Activated T-helper 2 cell treated with anti-CD3 and anti-CD28 coated beads, Interferon-gamma antibody, Interleukin-2, Interleukin-4, amounts not matched to agents 10 μg/mL and 5 μg/mL and 100 μg/mL, durations not matched to agents 14 hours and 24 hours and 36 hours (primary cell): ENCODE data around the gene INPP4B. TPM values are rescaled to one million over a fixed set of nuclear protein-coding genes. Genes with fewer than 3 reads are reported as not detected.

Experiments used
- DNase-seq: peaks from one replicate; pipeline ENCODE4 v3.0.0; 2021; ENCODE audit warnings: low spot score
- H3K27ac Mint-ChIP-seq: one replicate; pipeline ENCODE4 v1.8.0; 2021; ENCODE audit warnings: mixed read lengths
- H3K27me3 Mint-ChIP-seq: one replicate; pipeline ENCODE4 v1.8.0; 2021; ENCODE audit warnings: low read depth, mixed read lengths
- H3K36me3 Mint-ChIP-seq: one replicate; pipeline ENCODE4 v1.8.0; 2021; ENCODE audit warnings: low read depth, mixed read lengths
- H3K4me1 Mint-ChIP-seq: one replicate; pipeline ENCODE4 v1.8.0; 2021; ENCODE audit warnings: low read depth, mixed read lengths
- H3K4me3 Mint-ChIP-seq: one replicate; pipeline ENCODE4 v1.8.0; 2021; ENCODE audit warnings: low read depth, mild to moderate bottlenecking, moderate library complexity, mixed read lengths
- H3K9me3 Mint-ChIP-seq: one replicate; pipeline ENCODE4 v1.8.0; 2021; ENCODE audit warnings: mixed read lengths
- intact Hi-C: fragments of 100-400 bp; cut with micrococcal nuclease; formaldehyde crosslinking; loops from one replicate; pipeline ENCODE4 v1.15.1; 2023
- total RNA-seq: library from RNA; stranded (reverse); gene quantifications from 2 replicates; pipeline ENCODE4 v1.2.3, GENCODE V29; 2022

INPP4B gene
- total RNA-seq, 1 donor from 2014 or later, result 64.8 TPM

DNA sequence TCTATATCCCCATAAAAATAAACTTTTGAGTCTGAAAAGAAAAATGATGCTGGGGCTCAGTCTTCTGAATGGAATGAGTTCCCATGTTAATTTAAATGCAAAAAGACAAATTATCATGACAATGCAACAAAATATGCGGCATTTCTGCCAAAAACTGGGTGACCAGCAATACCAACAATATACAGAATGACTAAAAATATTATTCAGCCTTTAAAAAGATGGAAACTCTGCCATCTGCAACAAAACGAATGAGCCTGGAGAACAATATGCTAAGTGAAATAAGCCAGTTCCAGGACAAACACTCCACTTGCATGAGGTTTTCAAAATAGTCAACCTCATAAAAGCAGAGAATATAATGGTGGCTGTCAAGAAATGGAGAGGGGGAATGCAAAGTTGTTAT is 651.2 kb downstream of the INPP4B start:
- no peak for DNase-seq
- Mint-ChIP-seq H3K36me3 (peaks cover 46% of the 10 kb centered on the region), H3K4me1 (peaks cover 4% of the 10 kb centered on the region), H3K27me3 (no peaks in the 10 kb centered on the region), H3K27ac (no peak overlapping the region), H3K4me3 (no peak overlapping the region), H3K9me3 (no peaks in the 10 kb centered on the region)
- intact Hi-C loops, result no loop called here

DNA sequence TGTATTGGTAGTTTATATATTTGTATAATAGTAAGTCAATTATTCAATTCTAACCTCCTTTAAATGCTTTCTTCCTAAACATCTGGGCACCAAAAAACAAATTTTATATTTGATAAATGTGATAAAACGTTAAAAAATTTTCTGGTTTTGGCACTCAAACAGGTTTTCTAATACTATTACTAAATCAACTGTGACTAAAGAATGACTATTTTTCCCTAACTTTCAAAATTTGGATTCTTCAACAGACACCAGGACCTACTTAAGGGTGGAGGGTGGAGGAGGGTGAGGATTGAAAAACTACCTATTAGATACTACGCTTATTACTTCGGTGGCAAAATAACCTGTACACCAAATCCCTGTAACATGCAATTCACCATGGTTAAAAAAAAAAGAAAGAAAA is 654.2 kb downstream of the INPP4B start:
- H3K4me3 Mint-ChIP-seq, result no peak overlapping the region
- H3K27ac Mint-ChIP-seq, result no peak overlapping the region
- DNase-seq, result no peak
- no peaks in the 10 kb centered on the region for H3K9me3 Mint-ChIP-seq
- H3K27me3 Mint-ChIP-seq, result no peaks in the 10 kb centered on the region
- intact Hi-C loops, result no loop called here
- peaks cover 39% of the 10 kb centered on the region for H3K36me3 Mint-ChIP-seq
- H3K4me1 Mint-ChIP-seq, result peaks cover 4% of the 10 kb centered on the region

GRCh38 chr4:142181021-142181420 is 665.1 kb downstream of the INPP4B start:
- Mint-ChIP-seq H3K27ac (no peak overlapping the region), H3K36me3 (peaks cover 48% of the 10 kb centered on the region), H3K27me3 (no peaks in the 10 kb centered on the region), H3K4me1 (no peaks in the 10 kb centered on the region), H3K4me3 (no peak overlapping the region), H3K9me3 (no peaks in the 10 kb centered on the region)
- intact Hi-C loops, result no loop called here
- no peak for DNase-seq

GRCh38 chr4:142169216-142169615 is 676.9 kb downstream of the INPP4B start:
- H3K36me3 Mint-ChIP-seq, result peaks cover 62% of the 10 kb centered on the region
- peaks cover 11% of the 10 kb centered on the region for H3K4me1 Mint-ChIP-seq
- no peaks in the 10 kb centered on the region for H3K27me3 Mint-ChIP-seq
- no peak overlapping the region for H3K4me3 Mint-ChIP-seq
- H3K9me3 Mint-ChIP-seq, result no peaks in the 10 kb centered on the region
- H3K27ac Mint-ChIP-seq, result no peak overlapping the region
- intact Hi-C loops, result no loop called here
- DNase-seq, result no peak

DNA sequence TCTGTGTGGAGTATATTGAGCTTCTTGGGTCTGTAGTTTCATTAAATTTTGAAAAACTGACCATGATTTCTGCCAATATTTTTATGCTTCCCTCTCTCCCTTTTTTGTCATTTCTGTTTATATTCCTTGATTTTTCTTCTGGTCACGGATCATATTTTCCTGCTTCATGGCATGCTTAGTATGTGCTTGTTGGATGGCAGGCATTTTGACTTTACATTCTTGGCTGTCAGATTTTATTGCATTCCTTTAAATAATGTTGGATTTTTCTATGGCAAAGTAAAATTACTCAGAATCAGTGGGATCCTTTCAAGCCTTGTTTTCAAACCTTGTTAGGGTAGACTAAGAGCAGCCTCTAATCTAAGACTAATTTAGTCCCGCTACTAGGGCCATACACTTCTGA is 677.9 kb downstream of the INPP4B start:
- H3K9me3 Mint-ChIP-seq, result no peaks in the 10 kb centered on the region
- peaks cover 57% of the 10 kb centered on the region for H3K36me3 Mint-ChIP-seq
- H3K27me3 Mint-ChIP-seq, result no peaks in the 10 kb centered on the region
- H3K27ac Mint-ChIP-seq, result no peak overlapping the region
- H3K4me3 Mint-ChIP-seq, result no peak overlapping the region
- DNase-seq, result no peak
- intact Hi-C loops, result no loop called here
- peaks cover 12% of the 10 kb centered on the region for H3K4me1 Mint-ChIP-seq

DNA sequence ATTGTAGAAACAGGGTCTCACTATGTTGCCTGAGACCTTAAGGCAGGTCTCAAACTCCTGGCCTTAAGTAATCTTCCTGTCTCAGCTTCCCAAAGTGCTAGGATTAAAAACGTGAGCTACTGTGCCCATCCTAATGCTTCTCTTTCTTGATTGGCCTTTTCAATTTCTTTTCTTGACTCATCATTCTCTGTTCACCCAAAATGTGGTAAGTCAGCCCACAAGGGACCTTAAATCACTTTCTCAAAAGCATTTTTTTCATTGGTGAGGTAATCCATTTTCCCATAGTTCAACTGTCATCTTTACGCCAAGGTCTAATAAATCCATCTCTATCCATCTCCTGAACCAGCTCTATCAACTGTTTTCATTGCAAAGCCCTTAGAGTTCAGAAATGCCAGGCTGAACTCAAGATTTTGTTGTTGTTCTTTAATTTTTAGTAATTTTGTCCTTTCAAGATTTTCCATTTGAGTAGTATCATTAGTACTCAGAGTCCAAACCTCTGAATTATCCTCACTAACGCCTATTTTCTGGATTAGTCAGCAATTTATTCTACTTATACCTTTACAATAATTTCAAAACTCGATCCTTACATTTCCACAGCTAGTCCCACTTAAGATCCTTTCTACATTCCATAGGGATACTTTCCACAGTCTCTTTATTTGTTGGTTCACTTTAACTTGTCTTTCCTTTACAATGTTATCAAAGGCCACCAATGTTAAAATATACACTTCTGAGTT is 681.2 kb downstream of the INPP4B start:
- intact Hi-C loops, result no loop called here
- peaks cover 12% of the 10 kb centered on the region for H3K4me1 Mint-ChIP-seq
- no peak overlapping the region for H3K27ac Mint-ChIP-seq
- H3K27me3 Mint-ChIP-seq, result no peaks in the 10 kb centered on the region
- H3K9me3 Mint-ChIP-seq, result no peaks in the 10 kb centered on the region
- no peak overlapping the region for H3K4me3 Mint-ChIP-seq
- peaks cover 62% of the 10 kb centered on the region for H3K36me3 Mint-ChIP-seq
- DNase-seq, result no peak

GRCh38 chr4:142161086-142161485 is 685.0 kb downstream of the INPP4B start:
- Mint-ChIP-seq H3K9me3 (no peaks in the 10 kb centered on the region), H3K4me3 (no peak overlapping the region), H3K27me3 (no peaks in the 10 kb centered on the region), H3K36me3 (peaks cover 60% of the 10 kb centered on the region), H3K4me1 (peaks cover 10% of the 10 kb centered on the region), H3K27ac (no peak overlapping the region)
- intact Hi-C loops, result no loop called here
- no peak for DNase-seq

DNA sequence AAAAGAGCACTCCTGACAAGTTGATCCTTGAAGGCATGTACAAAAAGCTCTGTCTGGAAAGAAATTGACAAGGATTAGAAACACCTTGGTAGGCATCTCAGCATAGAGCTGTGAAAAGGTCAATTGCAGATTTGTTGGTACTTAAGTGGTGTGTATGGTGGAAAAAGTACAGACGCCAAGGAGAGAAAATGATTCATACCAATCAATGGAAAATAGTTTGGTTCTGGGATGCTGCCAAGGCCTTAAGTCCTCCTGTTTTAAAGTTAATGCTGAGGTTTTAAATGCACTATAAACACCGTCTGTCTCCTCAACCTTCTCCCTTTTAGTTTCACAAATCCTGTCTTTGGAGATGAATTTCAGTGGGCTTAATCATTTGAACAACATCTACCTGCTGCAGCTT is 685.6 kb downstream of the INPP4B start:
- no peak for DNase-seq
- intact Hi-C loops, result no loop called here
- Mint-ChIP-seq H3K36me3 (peaks cover 58% of the 10 kb centered on the region), H3K27me3 (no peaks in the 10 kb centered on the region), H3K9me3 (no peaks in the 10 kb centered on the region), H3K4me1 (peaks cover 10% of the 10 kb centered on the region), H3K27ac (no peak overlapping the region), H3K4me3 (no peak overlapping the region)

DNA sequence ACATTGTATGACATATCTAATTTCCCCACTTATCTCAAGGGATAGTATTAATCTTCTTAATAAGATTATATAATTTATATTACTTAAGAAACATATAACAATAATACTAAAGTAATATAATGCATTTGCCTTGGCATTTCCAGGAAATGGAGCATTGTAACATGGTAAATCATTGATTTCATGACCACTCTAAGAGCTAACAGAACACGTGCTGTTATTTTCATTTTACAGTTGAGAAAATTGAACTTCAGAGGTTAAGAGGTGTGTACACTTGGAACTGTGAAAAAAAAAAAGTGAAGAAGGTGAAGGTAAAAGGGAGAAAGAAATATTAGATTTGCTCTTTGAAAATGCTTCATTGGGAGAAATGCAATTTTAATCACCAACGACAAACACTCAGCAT is 687.1 kb downstream of the INPP4B start:
- Mint-ChIP-seq H3K36me3 (peaks cover 60% of the 10 kb centered on the region), H3K9me3 (no peaks in the 10 kb centered on the region), H3K4me3 (no peak overlapping the region), H3K27ac (no peak overlapping the region), H3K4me1 (peaks cover 3% of the 10 kb centered on the region), H3K27me3 (no peaks in the 10 kb centered on the region)
- intact Hi-C loops, result no loop called here
- DNase-seq, result no peak

GRCh38 chr4:142156256-142156655 is 689.8 kb downstream of the INPP4B start:
- no peak overlapping the region for H3K4me3 Mint-ChIP-seq
- no peak overlapping the region for H3K27ac Mint-ChIP-seq
- H3K36me3 Mint-ChIP-seq, result peaks cover 59% of the 10 kb centered on the region
- H3K9me3 Mint-ChIP-seq, result no peaks in the 10 kb centered on the region
- DNase-seq, result no peak
- intact Hi-C loops, result no loop called here
- H3K4me1 Mint-ChIP-seq, result no peaks in the 10 kb centered on the region
- no peaks in the 10 kb centered on the region for H3K27me3 Mint-ChIP-seq

DNA sequence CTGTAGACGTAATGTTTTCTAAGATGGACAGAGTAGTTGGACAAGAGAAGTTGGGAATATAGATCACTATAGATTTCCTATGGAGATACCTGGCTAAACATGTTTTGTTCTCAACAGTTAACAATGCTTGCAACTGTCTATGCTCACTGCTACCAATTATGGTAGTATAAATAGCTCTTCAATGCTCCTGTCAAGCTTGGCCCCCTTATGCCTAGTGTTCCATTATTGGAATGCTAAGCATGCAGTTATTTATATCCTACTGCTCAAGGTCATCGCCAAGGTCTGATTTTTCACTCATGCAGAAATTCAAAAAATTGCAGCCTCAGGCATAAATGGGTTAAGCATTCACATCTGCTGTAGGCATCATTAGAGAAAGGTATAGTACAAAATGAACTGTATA is 690.8 kb downstream of the INPP4B start:
- intact Hi-C loops, result no loop called here
- DNase-seq, result no peak
- H3K9me3 Mint-ChIP-seq, result no peaks in the 10 kb centered on the region
- H3K4me3 Mint-ChIP-seq, result no peak overlapping the region
- H3K27ac Mint-ChIP-seq, result no peak overlapping the region
- peaks cover 55% of the 10 kb centered on the region for H3K36me3 Mint-ChIP-seq
- no peaks in the 10 kb centered on the region for H3K4me1 Mint-ChIP-seq
- H3K27me3 Mint-ChIP-seq, result no peaks in the 10 kb centered on the region

- H3K27ac Mint-ChIP-seq, result no peak overlapping the region
- H3K4me1 Mint-ChIP-seq, result peaks cover 7% of the 10 kb centered on the region
- intact Hi-C loops, result no loop called here
- H3K4me3 Mint-ChIP-seq, result no peak overlapping the region
- H3K36me3 Mint-ChIP-seq, result peaks cover 56% of the 10 kb centered on the region
- no peaks in the 10 kb centered on the region for H3K27me3 Mint-ChIP-seq
- DNase-seq, result no peak
- no peaks in the 10 kb centered on the region for H3K9me3 Mint-ChIP-seq
These were observed 695.6 kb downstream of the INPP4B start for GRCh38 chr4:142150483-142150882.

- Mint-ChIP-seq H3K4me3 (no peak overlapping the region), H3K9me3 (no peaks in the 10 kb centered on the region), H3K4me1 (peaks cover 18% of the 10 kb centered on the region), H3K27me3 (no peaks in the 10 kb centered on the region), H3K36me3 (peaks cover 68% of the 10 kb centered on the region), H3K27ac (no peak overlapping the region)
- intact Hi-C loops, result no loop called here
- DNase-seq, result no peak
These were observed 701.3 kb downstream of the INPP4B start for GRCh38 chr4:142144813-142145212.
